HG03558 (cell line): ENCODE results near the gene ARHGEF18.
"Not testable (repeated sequence)": the region's sequence is repeated elsewhere in the genome, so short reads cannot be mapped to it uniquely, and the experiment has no call there.

Source experiments
- ATAC-seq: cut with Tn5 transposase; IDR thresholded peaks from one replicate; pipeline ENCODE4 v1.9.1; 2021; ENCODE audit warnings: moderate number of reproducible peaks; ENCODE audit not compliant: unreplicated experiment; ENCODE audit errors: extremely low read depth

The ARHGEF18 gene

GRCh38 chr19:7346488-7346971, 2.2 kb upstream of the ARHGEF18 start:
- no peak for ATAC-seq

- not testable (repeated sequence) for ATAC-seq
Observed at GRCh38 chr19:7346997-7347396, 1.7 kb upstream of the ARHGEF18 start.

- no peak for ATAC-seq
Observed at GRCh38 chr19:7349231-7349591, 474 bp downstream of the ARHGEF18 start.

GRCh38 chr19:7349961-7350711, 1.4 kb downstream of the ARHGEF18 start:
- ATAC-seq: no peak

GRCh38 chr19:7351861-7352260, 3.1 kb downstream of the ARHGEF18 start:
- no peak for ATAC-seq

GRCh38 chr19:7355151-7355820, 6.5 kb downstream of the ARHGEF18 start:
- no peak for ATAC-seq

GRCh38 chr19:7355871-7356270, 7.1 kb downstream of the ARHGEF18 start:
- no peak for ATAC-seq

GRCh38 chr19:7356899-7357627, 8.3 kb downstream of the ARHGEF18 start:
- ATAC-seq: no peak

GRCh38 chr19:7358102-7358597, 9.4 kb downstream of the ARHGEF18 start:
- no peak for ATAC-seq

- no peak for ATAC-seq
Observed at GRCh38 chr19:7360393-7360984, 11.8 kb downstream of the ARHGEF18 start.

GRCh38 chr19:7363225-7363624, 14.5 kb downstream of the ARHGEF18 start:
- ATAC-seq: no peak

GRCh38 chr19:7366701-7367420, 18.1 kb downstream of the ARHGEF18 start:
- ATAC-seq: no peak

- no peak for ATAC-seq
Observed at GRCh38 chr19:7368456-7368855, 19.7 kb downstream of the ARHGEF18 start.

GRCh38 chr19:7368866-7369265, 20.1 kb downstream of the ARHGEF18 start:
- ATAC-seq: not testable (repeated sequence)

- no peak for ATAC-seq
Observed at GRCh38 chr19:7370546-7370945, 21.8 kb downstream of the ARHGEF18 start.

- no peak for ATAC-seq
Observed at GRCh38 chr19:7371001-7371400, 22.3 kb downstream of the ARHGEF18 start.

GRCh38 chr19:7372810-7373209, 24.1 kb downstream of the ARHGEF18 start:
- ATAC-seq: no peak

GRCh38 chr19:7373862-7374261, 25.1 kb downstream of the ARHGEF18 start:
- ATAC-seq: no peak

GRCh38 chr19:7376151-7376852, 27.6 kb downstream of the ARHGEF18 start:
- ATAC-seq: no peak
